Sigmoid colon (tissue), 4 donors: ENCODE results near the gene PXT1.

Source experiments
- EP300 ChIP-seq, 4 donors: sonication (generic); formaldehyde crosslinking; IDR thresholded peaks; one replicate each; pipeline ENCODE4 v1.6.1; 2017; ENCODE audit warnings: antibody characterized with exemption in 4 of 4
- POLR2AphosphoS5 ChIP-seq, 4 donors: sonication (generic); formaldehyde crosslinking; IDR thresholded peaks; one replicate each; pipeline ENCODE4 v1.6.1; 2017; ENCODE audit warnings: antibody characterized with exemption in 4 of 4
- TF ChIP-seq, protein P1 (sequence below), 4 experiments: fragments of 450-650 bp in 3 of 4; fragments of 200-600 bp in 1 of 4; IDR thresholded peaks; one replicate each; pipeline ENCODE4 v1.5.1; 2016 to 2019; ENCODE audit warnings: antibody characterized with exemption in 4 of 4, mild to moderate bottlenecking in 3 of 4, moderate library complexity in 2 of 4

- TF ChIP-seq, protein P1, sequence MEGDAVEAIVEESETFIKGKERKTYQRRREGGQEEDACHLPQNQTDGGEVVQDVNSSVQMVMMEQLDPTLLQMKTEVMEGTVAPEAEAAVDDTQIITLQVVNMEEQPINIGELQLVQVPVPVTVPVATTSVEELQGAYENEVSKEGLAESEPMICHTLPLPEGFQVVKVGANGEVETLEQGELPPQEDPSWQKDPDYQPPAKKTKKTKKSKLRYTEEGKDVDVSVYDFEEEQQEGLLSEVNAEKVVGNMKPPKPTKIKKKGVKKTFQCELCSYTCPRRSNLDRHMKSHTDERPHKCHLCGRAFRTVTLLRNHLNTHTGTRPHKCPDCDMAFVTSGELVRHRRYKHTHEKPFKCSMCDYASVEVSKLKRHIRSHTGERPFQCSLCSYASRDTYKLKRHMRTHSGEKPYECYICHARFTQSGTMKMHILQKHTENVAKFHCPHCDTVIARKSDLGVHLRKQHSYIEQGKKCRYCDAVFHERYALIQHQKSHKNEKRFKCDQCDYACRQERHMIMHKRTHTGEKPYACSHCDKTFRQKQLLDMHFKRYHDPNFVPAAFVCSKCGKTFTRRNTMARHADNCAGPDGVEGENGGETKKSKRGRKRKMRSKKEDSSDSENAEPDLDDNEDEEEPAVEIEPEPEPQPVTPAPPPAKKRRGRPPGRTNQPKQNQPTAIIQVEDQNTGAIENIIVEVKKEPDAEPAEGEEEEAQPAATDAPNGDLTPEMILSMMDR (IDR thresholded peaks at IDR 0.05), result no peak
- no peak for TF ChIP-seq POLR2AphosphoS5 (IDR thresholded peaks at IDR 0.05)
- TF ChIP-seq EP300 (IDR thresholded peaks at IDR 0.05), result no peak
Measured at GRCh38 chr6:36392621-36393020, 50.0 kb downstream of the PXT1 start.
